Gastrocnemius medialis (tissue), 4 donors: ENCODE results near the gene BSPRY. TPM values are rescaled to one million over a fixed set of nuclear protein-coding genes. Genes with fewer than 3 reads are reported as not detected.

Experiments
- ATAC-seq, 2 donors: fragments of 150-250 bp; one replicate each; pipeline ENCODE4 v1.9.1; 2016
- DNase-seq, 2 donors: peaks; one replicate each; pipeline ENCODE4 v3.0.0-alpha.2; 2019
- H3K27ac ChIP-seq, 4 donors: fragments of 200-600 bp; sonication (generic); 1 replicate in 1 of 4; 2 replicates in 3 of 4; pipeline ENCODE4 v1.5.1; 2016 to 2018; ENCODE audit warnings: mild to moderate bottlenecking in 2 of 4, moderate library complexity in 1 of 4
- H3K27me3 ChIP-seq, 3 donors: fragments of 200-600 bp; sonication (generic) in 2 of 3; 1 replicate in 1 of 3; 2 replicates in 2 of 3; pipeline versions ENCODE4 v1.5.1 to v1.6.0; 2016 to 2019; ENCODE audit warnings: mild to moderate bottlenecking in 1 of 3, moderate library complexity in 1 of 3
- H3K36me3 ChIP-seq, 2 donors: fragments of 200-600 bp; sonication (generic) in 1 of 2; one replicate each; pipeline ENCODE4 v1.5.1; 2017 to 2018
- H3K4me1 ChIP-seq, 2 donors: fragments of 200-600 bp; sonication (generic) in 1 of 2; one replicate each; pipeline ENCODE4 v1.5.1; 2016 to 2017; ENCODE audit warnings: mild to moderate bottlenecking in 2 of 2
- H3K4me3 ChIP-seq, 4 donors: fragments of 200-600 bp; sonication (generic) in 3 of 4; 1 replicate in 1 of 4; 2 replicates in 3 of 4; pipeline ENCODE4 v1.5.1; 2016 to 2019; ENCODE audit warnings: mild to moderate bottlenecking in 2 of 4
- H3K9me3 ChIP-seq, 3 donors: fragments of 200-600 bp; sonication (generic) in 2 of 3; 1 replicate in 1 of 3; 2 replicates in 2 of 3; pipeline ENCODE4 v1.5.1; 2016 to 2019
- CTCF ChIP-seq, 5 experiments: fragments of 450-650 bp in 3 of 5; fragments of 200-600 bp in 2 of 5; sonication (generic) in 2 of 5; IDR thresholded peaks in 4 of 5; conservative IDR thresholded peaks in 1 of 5; 1 replicate in 4 of 5; 2 replicates in 1 of 5; pipeline ENCODE4 v1.5.1; 2016 to 2019; ENCODE audit warnings: antibody characterized with exemption in 5 of 5, mild to moderate bottlenecking in 3 of 5, moderate library complexity in 3 of 5
- POLR2A ChIP-seq, 2 donors: fragments of 450-650 bp; IDR thresholded peaks; one replicate each; pipeline ENCODE4 v1.6.1; 2017; ENCODE audit warnings: antibody characterized with exemption in 2 of 2, mild to moderate bottlenecking in 2 of 2, moderate library complexity in 2 of 2
- in situ Hi-C, 4 donors: fragments of 200-750 bp; cut with MboI; loops; one replicate each; pipeline versions ENCODE4 v1.15.0 to v1.8.0; 2017; ENCODE audit warnings: low sequenced_read_pairs in 4 of 4
- intact Hi-C: fragments of 100-400 bp; cut with DNase I; formaldehyde crosslinking; loops from one replicate; pipeline ENCODE4 v1.15.1; 2023; ENCODE audit warnings: low total_unique reads
- total RNA-seq, 4 donors: library from RNA; depleted of rRNA; stranded (reverse); fragments of >200 nt; gene quantifications; one replicate each; pipeline versions ENCODE4 v1.1.0 to v1.2.3, GENCODE V29; 2016

Gene BSPRY
- total RNA-seq, 4 donors from 2014 or later: 0.12 TPM; not detected in 3

GRCh38 chr9:113319054-113319453, 30.3 kb upstream of the BSPRY start:
- Histone ChIP-seq H3K9me3 (no peaks in the 10 kb centered on the region), H3K36me3 (no peaks in the 10 kb centered on the region), H3K4me1 (no peaks in the 10 kb centered on the region), H3K27me3 (no peaks in the 10 kb centered on the region), H3K4me3 (no peak overlapping the region), H3K27ac (no peak overlapping the region)
- ATAC-seq (no peak), DNase-seq (no peak)
- no peak for TF ChIP-seq POLR2A (IDR thresholded peaks at IDR 0.05)
- TF ChIP-seq CTCF (IDR thresholded peaks at IDR 0.05 in 4 of 5, conservative IDR thresholded peaks at IDR 0.05 in 1 of 5): no peak
- intact Hi-C loops: no loop called here
- in situ Hi-C loops: loop anchor here in 1 of 4 donors (25.0 kb wide), 1 partner anchor 343 kb away; no protein-coding TSS in a partner anchor

DNA sequence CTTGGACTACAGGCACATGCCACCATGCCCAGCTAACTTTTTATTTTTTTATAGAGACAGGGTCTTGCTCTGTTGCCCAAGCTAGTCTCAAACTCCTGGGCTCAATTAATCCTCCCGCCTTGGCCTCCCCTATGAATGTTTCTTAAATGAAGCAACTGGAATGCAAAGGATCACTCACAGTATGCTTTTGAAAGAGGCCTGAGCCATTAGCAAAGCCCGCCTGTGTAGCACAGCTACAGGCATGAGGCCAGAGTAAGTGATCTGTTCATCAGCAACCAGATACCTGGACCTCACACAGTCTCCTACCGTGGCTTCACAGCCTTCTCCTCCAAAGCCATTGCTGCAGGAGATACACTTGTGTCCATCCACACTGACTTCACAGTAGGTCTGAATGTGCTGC, 29.3 kb upstream of the BSPRY start:
- TF ChIP-seq POLR2A (IDR thresholded peaks at IDR 0.05): no peak
- no peak for TF ChIP-seq CTCF (IDR thresholded peaks at IDR 0.05 in 4 of 5, conservative IDR thresholded peaks at IDR 0.05 in 1 of 5)
- H3K4me1 ChIP-seq: no peaks in the 10 kb centered on the region
- H3K4me3 ChIP-seq: no peak overlapping the region
- in situ Hi-C loops (loop anchor here in 1 of 4 donors (25.0 kb wide), 1 partner anchor 342 kb away; no protein-coding TSS in a partner anchor), intact Hi-C loops (no loop called here)
- no peaks in the 10 kb centered on the region for H3K27me3 ChIP-seq
- no peak for ATAC-seq
- no peak for DNase-seq
- H3K27ac ChIP-seq: no peak overlapping the region
- no peaks in the 10 kb centered on the region for H3K36me3 ChIP-seq
- no peaks in the 10 kb centered on the region for H3K9me3 ChIP-seq

- in situ Hi-C loops (loop anchor here in 1 of 4 donors (25.0 kb wide), 1 partner anchor 340 kb away; no protein-coding TSS in a partner anchor), intact Hi-C loops (no loop called here)
- no peak overlapping the region for H3K4me3 ChIP-seq
These were observed 26.7 kb upstream of the BSPRY start for GRCh38 chr9:113322671-113323070.

DNA sequence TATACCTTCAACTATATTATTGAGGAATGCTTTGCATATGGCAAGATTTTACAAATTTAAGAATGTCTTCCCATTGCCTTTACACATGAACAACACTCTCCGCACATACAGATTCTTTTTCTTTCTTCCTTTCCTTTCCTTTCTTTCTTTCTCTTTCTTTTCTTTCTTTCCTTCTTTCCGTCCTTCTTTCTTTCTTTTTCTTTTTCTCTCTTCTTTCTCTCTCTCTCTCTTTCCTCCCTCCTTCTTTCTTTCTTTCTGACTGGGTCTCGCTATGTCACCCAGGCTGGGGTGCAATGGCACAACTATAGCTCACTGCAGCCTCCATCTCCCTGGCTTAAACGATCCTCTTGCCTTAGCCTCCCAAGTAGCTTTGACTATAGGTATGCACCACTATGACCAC, 23.1 kb upstream of the BSPRY start:
- TF ChIP-seq CTCF (IDR thresholded peaks at IDR 0.05 in 4 of 5, conservative IDR thresholded peaks at IDR 0.05 in 1 of 5) (no peak), POLR2A (IDR thresholded peaks at IDR 0.05) (no peak)
- ATAC-seq (no peak), DNase-seq (no peak)
- Histone ChIP-seq H3K9me3 (no peaks in the 10 kb centered on the region), H3K36me3 (no peaks in the 10 kb centered on the region), H3K4me1 (no peaks in the 10 kb centered on the region), H3K27ac (no peak overlapping the region), H3K4me3 (no peak overlapping the region), H3K27me3 (no peaks in the 10 kb centered on the region)
- intact Hi-C loops: no loop called here
- in situ Hi-C loops: no loop called here

More at GRCh38 chr9:113322671-113323070, 26.7 kb upstream of the BSPRY start:
- Histone ChIP-seq H3K27me3 (no peaks in the 10 kb centered on the region), H3K4me1 (no peaks in the 10 kb centered on the region), H3K27ac (no peak overlapping the region), H3K36me3 (no peaks in the 10 kb centered on the region), H3K9me3 (no peaks in the 10 kb centered on the region)
- TF ChIP-seq POLR2A (IDR thresholded peaks at IDR 0.05): no peak
- no peak for TF ChIP-seq CTCF (IDR thresholded peaks at IDR 0.05 in 4 of 5, conservative IDR thresholded peaks at IDR 0.05 in 1 of 5)
- DNase-seq (no peak), ATAC-seq (no peak)
